Sigmoid colon (tissue), 4 donors: Measurements from ENCODE around the gene GUCA1A.

ENCODE experiments used
- CTCF ChIP-seq, 4 experiments: fragments of 450-650 bp in 3 of 4; fragments of 200-600 bp in 1 of 4; IDR thresholded peaks; one replicate each; pipeline ENCODE4 v1.5.1; 2016 to 2019; ENCODE audit warnings: antibody characterized with exemption in 4 of 4, mild to moderate bottlenecking in 3 of 4, moderate library complexity in 2 of 4
- EP300 ChIP-seq, 4 donors: sonication (generic); formaldehyde crosslinking; IDR thresholded peaks; one replicate each; pipeline ENCODE4 v1.6.1; 2017; ENCODE audit warnings: antibody characterized with exemption in 4 of 4
- POLR2A ChIP-seq, 2 donors: fragments of 450-650 bp; IDR thresholded peaks; one replicate each; pipeline ENCODE4 v1.6.1; 2016; ENCODE audit warnings: antibody characterized with exemption in 2 of 2, mild to moderate bottlenecking in 2 of 2, moderate library complexity in 2 of 2
- POLR2AphosphoS5 ChIP-seq, 4 donors: sonication (generic); formaldehyde crosslinking; IDR thresholded peaks; one replicate each; pipeline ENCODE4 v1.6.1; 2017; ENCODE audit warnings: antibody characterized with exemption in 4 of 4

- TF ChIP-seq CTCF (IDR thresholded peaks at IDR 0.05) (no peak), POLR2AphosphoS5 (IDR thresholded peaks at IDR 0.05) (no peak), EP300 (IDR thresholded peaks at IDR 0.05) (no peak), POLR2A (IDR thresholded peaks at IDR 0.05) (no peak)
Observed at GRCh38 chr6:42193491-42193894, 20.3 kb downstream of the GUCA1A start.
